GM13977 (cell line): ENCODE data around the gene HSPH1.

ENCODE experiments used
- DNase-seq: peaks from one replicate; pipeline ENCODE4 v3.0.0; 2012; ENCODE audit warnings: low spot score
- in situ Hi-C: fragments of 300-500 bp; cut with MboI; formaldehyde crosslinking; loops from one replicate; pipeline ENCODE4 v1.12.0; 2022; ENCODE audit warnings: low sequenced_read_pairs, low pct_unique_long_range_greater_than_20kb, mixed read lengths, inconsistent platforms; ENCODE audit not compliant: unreplicated experiment
- TF ChIP-seq, protein P1 (sequence below): IDR thresholded peaks from 2 replicates; pipeline ENCODE4 v1.5.1; 2012; ENCODE audit warnings: mild to moderate bottlenecking, control low read depth; ENCODE audit not compliant: insufficient read depth; ENCODE audit errors: extremely low read depth, missing control alignments

Gene HSPH1

DNA sequence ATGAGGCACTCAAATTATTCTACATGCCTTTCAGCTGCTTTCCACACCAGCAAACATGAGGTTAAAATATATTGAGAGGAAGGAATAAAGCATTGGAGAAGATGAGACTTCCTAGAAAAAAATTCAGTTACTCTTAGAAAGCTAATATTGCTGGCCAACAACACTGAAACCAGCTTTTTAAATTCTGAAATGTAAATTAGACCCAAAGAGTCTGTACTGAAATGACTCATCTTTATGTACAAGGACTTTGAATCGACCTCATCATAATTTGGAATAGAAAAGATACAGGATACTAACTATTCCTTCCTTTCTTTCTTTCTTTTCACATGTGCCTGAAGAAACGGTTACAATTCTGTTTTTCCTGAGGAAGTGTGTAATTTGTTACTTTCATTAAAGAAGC lies 6.5 kb upstream of the HSPH1 start:
- in situ Hi-C loops: no loop called here
- TF ChIP-seq, protein P1, sequence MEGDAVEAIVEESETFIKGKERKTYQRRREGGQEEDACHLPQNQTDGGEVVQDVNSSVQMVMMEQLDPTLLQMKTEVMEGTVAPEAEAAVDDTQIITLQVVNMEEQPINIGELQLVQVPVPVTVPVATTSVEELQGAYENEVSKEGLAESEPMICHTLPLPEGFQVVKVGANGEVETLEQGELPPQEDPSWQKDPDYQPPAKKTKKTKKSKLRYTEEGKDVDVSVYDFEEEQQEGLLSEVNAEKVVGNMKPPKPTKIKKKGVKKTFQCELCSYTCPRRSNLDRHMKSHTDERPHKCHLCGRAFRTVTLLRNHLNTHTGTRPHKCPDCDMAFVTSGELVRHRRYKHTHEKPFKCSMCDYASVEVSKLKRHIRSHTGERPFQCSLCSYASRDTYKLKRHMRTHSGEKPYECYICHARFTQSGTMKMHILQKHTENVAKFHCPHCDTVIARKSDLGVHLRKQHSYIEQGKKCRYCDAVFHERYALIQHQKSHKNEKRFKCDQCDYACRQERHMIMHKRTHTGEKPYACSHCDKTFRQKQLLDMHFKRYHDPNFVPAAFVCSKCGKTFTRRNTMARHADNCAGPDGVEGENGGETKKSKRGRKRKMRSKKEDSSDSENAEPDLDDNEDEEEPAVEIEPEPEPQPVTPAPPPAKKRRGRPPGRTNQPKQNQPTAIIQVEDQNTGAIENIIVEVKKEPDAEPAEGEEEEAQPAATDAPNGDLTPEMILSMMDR: no peak
- DNase-seq: peak; percentile 33

DNA sequence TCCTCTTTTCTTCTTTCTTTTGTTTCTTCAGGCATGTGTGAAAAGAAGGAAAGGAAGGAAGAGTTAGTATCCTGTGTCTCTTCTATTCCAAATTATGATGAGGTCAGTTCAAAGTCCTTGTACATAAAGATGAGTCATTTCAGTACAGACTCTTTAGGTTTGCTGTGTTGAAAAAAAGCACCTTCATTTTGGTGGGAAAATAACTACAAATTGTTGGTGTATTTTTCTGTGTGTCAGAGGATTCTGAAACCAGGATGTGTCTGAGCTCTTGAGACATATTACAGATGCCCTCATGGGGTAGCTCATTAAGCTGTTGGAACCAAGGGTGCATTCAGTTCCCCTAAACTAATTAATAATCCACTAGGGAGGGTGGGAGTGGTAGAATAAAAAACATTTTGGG lies 5.8 kb upstream of the HSPH1 start:
- in situ Hi-C loops: no loop called here
- TF ChIP-seq, protein P1: no peak
- DNase-seq: no peak

DNA sequence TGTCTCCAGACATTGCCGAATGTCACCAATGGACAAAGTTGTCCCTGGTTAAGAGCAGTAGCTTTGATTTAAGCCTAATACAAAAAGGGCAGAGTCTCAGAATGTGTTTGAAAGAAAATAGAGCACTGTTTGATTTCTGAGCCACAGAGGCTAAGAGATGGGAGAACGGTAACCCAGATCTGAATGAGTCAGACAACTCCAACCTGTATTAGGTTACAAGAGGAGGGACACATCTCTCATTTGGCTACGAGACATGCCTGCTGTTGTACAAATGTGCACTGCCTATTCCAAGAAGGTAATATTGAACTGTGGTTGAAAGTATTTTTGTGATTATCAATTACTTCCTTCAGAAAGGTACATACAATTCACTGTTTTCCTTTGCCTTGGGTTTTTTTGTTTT lies 4.9 kb upstream of the HSPH1 start:
- TF ChIP-seq, protein P1: no peak

DNA sequence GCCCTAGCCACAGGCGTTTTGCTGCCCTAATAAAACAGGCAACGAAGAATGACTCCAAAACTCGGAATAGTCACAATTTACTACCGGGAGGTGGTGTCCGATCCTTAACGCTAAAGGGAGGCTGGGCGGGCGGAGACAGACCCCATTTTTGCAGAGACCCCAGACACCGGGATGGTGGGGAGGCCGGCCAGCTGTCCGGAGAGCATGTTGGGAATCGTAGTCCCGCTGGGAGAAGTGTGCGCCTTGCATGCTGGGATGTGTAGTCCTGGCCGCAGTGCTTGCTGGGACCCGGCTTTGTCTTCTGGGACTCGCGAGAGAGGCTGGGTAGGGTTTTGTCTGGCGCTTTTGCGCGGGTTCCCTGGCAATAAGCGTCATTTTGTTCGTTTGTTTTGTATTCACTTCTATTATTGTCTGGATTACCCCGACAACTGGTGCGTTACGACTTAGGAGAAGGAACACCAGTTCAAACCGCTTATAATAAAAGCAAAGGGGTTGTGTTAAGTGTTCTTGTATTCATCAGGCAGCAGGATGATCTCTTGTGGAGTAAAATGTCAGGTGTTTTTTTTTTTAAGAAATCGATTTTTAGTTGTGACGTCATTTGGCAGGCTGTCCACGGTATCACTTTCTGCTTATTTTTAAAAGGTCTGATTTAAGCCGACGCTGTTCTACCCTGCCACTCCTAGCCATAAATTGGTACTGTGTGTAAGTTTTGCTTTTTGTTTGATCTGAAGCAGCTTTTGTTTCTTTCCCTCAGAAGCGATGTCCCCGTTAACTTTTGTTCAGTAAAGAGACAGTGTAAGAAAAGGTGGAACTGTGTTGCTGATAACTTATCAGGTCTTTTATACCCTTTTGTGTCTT lies 676 bp upstream of the HSPH1 start:
- in situ Hi-C loops: no loop called here
- TF ChIP-seq, protein P1: no peak
- DNase-seq: peak; percentile 91

More for the DNA sequence above, 4.9 kb upstream of the HSPH1 start:
- DNase-seq: no peak
- in situ Hi-C loops: no loop called here

DNA sequence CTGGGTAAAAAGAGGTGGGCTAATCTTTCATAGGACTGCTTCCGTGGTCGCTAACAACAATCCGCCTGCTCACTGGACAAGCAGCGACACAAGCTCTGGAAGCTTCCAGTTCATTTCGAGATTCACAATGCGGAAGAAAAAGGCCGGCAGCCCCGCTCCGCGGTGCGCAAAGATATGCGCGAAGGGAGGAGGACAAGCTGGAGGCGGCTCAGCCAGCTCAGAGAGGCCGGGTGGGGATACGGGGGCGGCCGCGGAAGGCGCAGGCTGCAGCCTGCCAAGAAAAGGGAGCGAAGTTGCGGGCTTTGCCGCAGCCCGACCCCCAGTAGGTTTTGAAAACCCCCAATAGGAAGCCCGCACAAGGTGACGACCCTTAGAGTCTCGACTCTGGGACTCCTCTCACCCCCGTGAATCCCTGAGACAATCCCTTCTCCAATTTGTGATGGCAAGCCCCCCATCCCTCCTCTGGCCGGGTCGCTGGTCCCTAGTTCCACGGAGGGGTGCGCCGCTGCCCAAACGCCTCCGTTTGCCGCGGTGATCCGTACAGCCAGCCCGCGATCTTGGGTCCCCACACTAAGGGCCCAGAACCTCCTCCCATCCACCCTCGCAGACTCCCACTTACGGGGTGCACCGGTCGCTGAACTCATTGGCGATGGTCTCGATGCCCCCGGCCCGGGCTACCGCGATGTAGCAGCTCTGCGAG lies 697 bp downstream of the HSPH1 start:
- TF ChIP-seq, protein P1: no peak
- peak; percentile 50 for DNase-seq
- in situ Hi-C loops: no loop called here

DNA sequence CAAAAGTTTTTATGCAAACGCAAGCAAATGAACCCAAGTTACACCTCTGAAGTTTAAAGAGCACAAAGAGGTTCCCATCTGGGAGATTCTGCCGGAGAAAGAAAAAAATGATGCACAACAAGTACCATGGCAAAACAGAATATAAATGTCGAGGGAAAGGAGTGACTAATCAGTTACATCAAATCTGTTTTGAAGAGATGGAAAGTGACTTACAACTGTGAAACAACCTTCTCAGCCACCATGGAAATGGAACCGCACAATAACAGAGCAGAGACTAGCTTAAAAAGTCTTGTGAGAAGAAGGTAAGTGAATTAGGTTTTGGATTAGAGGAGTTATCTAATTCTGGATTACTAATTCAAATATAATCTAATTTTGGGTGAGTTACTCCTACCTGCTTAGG lies 2.4 kb downstream of the HSPH1 start:
- in situ Hi-C loops: no loop called here
- TF ChIP-seq, protein P1: no peak
- no peak for DNase-seq
